ENCODE measurements around the gene ATP5PD.

The ATP5PD gene

DNA sequence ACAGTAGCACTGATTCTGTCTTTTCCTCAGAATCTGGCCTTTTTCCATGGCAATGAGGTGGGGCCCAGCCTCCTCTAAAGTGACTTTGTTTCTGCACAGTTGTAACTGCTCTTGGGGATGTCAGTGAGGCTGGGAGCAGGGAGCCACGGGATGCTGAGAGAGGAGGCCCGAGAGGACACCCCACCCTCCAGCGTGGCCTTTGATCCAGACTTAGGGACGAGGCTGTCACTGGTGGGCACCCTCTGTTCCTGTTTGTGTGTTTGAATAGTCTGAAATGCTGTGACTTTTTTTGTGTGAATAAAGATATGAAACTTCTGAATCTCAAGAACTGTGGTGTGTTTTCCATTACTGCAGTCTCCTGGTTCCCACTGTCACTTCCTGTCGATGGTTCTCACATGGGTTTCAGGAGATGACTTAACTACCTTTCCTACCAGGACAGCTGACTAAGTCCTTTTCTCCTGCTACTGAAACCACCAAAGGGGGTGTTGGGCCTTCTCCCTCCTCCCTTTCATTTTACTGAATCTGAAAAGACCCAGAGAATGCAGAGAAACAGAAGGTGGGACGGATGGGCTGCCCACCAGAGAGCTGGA lies 18.9 kb upstream of the ATP5PD start:
- Histone ChIP-seq H3K36me3 (ENCODE audit: control insufficient read depth, insufficient read depth, low read length) (peaks cover 29% of the 10 kb centered on the region), H4K8ac (ENCODE audit: low read depth, low read length) (no peak overlapping the region), H4K5ac (ENCODE audit: low read length) (no peak overlapping the region), H2BK120ac (ENCODE audit: low read depth, low read length) (no peak overlapping the region), H3K4me3 (ENCODE audit: low read length) (no peak overlapping the region), H3K18ac (ENCODE audit: low read length) (no peak overlapping the region), H3K23ac (ENCODE audit: low read length) (no peak overlapping the region), H3K27ac (ENCODE audit: low read depth, low read length) (no peak overlapping the region), H2BK15ac (replicated peaks; ENCODE audit: low read depth) (no peak overlapping the region), H3K4ac (ENCODE audit: low read depth, low read length) (no peak overlapping the region), H3K56ac (ENCODE audit: low read length) (peak overlapping the region; percentile 22), H3K4me2 (ENCODE audit: low read length) (no peak overlapping the region), H3K4me1 (ENCODE audit: control insufficient read depth, low read depth, low read length) (no peaks in the 10 kb centered on the region), H3K9ac (ENCODE audit: low read length) (no peak overlapping the region), H2AK5ac (ENCODE audit: low read length) (no peak overlapping the region), H3K79me1 (ENCODE audit: low read length) (peaks cover 3% of the 10 kb centered on the region), H2BK5ac (ENCODE audit: low read length) (no peak overlapping the region), H3K79me2 (ENCODE audit: control insufficient read depth, insufficient read depth, low read length) (no peaks in the 10 kb centered on the region), H3K27me3 (ENCODE audit: insufficient read depth, low read length, poor library complexity) (no peaks in the 10 kb centered on the region)
- DNase-seq: no peak
- no CpG with 5 or more reads among the region's 6 CpGs for WGBS (ENCODE audit: extremely low coverage, insufficient coverage, low lambda C conversion rate)

DNA sequence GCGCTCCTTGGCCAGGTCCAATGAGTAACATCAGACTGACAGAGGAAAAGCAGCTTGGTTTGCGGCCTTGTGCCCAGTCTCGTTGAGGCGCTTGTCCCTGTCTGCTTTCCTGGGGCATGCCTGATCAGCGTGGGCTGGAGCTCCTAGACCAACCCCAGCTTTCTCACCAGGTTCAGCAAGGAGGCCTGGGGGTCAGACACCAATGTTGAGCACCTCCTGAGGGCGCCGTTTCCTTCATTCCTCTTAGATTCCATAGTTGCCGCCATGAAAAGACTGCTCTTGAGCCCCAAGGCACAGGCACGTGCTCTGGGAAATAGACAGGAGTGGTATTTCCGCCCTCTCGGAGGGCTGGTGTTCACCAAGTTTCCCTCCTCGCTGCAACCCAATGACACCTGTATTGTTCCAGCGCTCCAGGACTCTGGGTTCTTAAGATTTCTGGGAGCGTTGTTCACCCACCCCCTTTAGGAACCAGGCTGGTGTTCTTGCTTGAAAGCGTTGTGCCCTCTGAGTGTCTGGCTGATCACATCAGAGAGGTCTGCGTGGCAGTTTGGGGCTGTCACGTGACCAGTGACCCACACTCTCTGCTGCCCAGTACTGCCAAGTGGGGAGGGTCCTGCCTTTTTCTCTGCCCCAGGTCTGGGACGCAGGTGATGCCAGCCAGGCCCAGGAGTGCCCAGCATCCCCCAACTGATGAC lies 18.2 kb upstream of the ATP5PD start:
- H3K36me3 ChIP-seq (ENCODE audit: control insufficient read depth, insufficient read depth, low read length): peaks cover 29% of the 10 kb centered on the region
- no peak overlapping the region for H3K27ac ChIP-seq (ENCODE audit: low read depth, low read length)

GRCh38 chr17:75064460-75064859 lies 17.7 kb upstream of the ATP5PD start:
- no peak overlapping the region for H3K4me2 ChIP-seq (ENCODE audit: low read length)
- H3K56ac ChIP-seq (ENCODE audit: low read length): no peak overlapping the region
- no peak overlapping the region for H2BK5ac ChIP-seq (ENCODE audit: low read length)
- H4K5ac ChIP-seq (ENCODE audit: low read length): no peak overlapping the region
- H2BK120ac ChIP-seq (ENCODE audit: low read depth, low read length): no peak overlapping the region
- H3K36me3 ChIP-seq (ENCODE audit: control insufficient read depth, insufficient read depth, low read length): peaks cover 31% of the 10 kb centered on the region
- peaks cover 3% of the 10 kb centered on the region for H3K79me1 ChIP-seq (ENCODE audit: low read length)
- no peak overlapping the region for H4K8ac ChIP-seq (ENCODE audit: low read depth, low read length)
- DNase-seq: no peak
- H3K4me3 ChIP-seq (ENCODE audit: low read length): no peak overlapping the region
- H2AK5ac ChIP-seq (ENCODE audit: low read length): no peak overlapping the region
- no peak overlapping the region for H3K23ac ChIP-seq (ENCODE audit: low read length)
- no peak overlapping the region for H2BK15ac ChIP-seq (replicated peaks; ENCODE audit: low read depth)
- H3K27me3 ChIP-seq (ENCODE audit: insufficient read depth, low read length, poor library complexity): no peaks in the 10 kb centered on the region
- no peak overlapping the region for H3K18ac ChIP-seq (ENCODE audit: low read length)
- no peaks in the 10 kb centered on the region for H3K4me1 ChIP-seq (ENCODE audit: control insufficient read depth, low read depth, low read length)
- no peak overlapping the region for H3K9ac ChIP-seq (ENCODE audit: low read length)
- no peak overlapping the region for H3K27ac ChIP-seq (ENCODE audit: low read depth, low read length)
- no peak overlapping the region for H3K4ac ChIP-seq (ENCODE audit: low read depth, low read length)
- no peaks in the 10 kb centered on the region for H3K79me2 ChIP-seq (ENCODE audit: control insufficient read depth, insufficient read depth, low read length)
- WGBS (ENCODE audit: extremely low coverage, insufficient coverage, low lambda C conversion rate): no CpG with 5 or more reads among the region's 8 CpGs

More for the DNA sequence above, 18.2 kb upstream of the ATP5PD start:
- WGBS (ENCODE audit: extremely low coverage, insufficient coverage, low lambda C conversion rate): no CpG with 5 or more reads among the region's 18 CpGs
- no peak overlapping the region for H3K18ac ChIP-seq (ENCODE audit: low read length)
- no peak overlapping the region for H2BK15ac ChIP-seq (replicated peaks; ENCODE audit: low read depth)
- no peak overlapping the region for H4K8ac ChIP-seq (ENCODE audit: low read depth, low read length)
- no peak overlapping the region for H3K56ac ChIP-seq (ENCODE audit: low read length)
- H3K4ac ChIP-seq (ENCODE audit: low read depth, low read length): no peak overlapping the region
- H2BK120ac ChIP-seq (ENCODE audit: low read depth, low read length): no peak overlapping the region
- no peak overlapping the region for H2AK5ac ChIP-seq (ENCODE audit: low read length)
- peak; percentile 61 for DNase-seq
- no peak overlapping the region for H3K4me2 ChIP-seq (ENCODE audit: low read length)
- no peaks in the 10 kb centered on the region for H3K27me3 ChIP-seq (ENCODE audit: insufficient read depth, low read length, poor library complexity)
- H4K5ac ChIP-seq (ENCODE audit: low read length): no peak overlapping the region
- peaks cover 3% of the 10 kb centered on the region for H3K79me1 ChIP-seq (ENCODE audit: low read length)
- H3K23ac ChIP-seq (ENCODE audit: low read length): no peak overlapping the region
- H3K79me2 ChIP-seq (ENCODE audit: control insufficient read depth, insufficient read depth, low read length): no peaks in the 10 kb centered on the region
- H2BK5ac ChIP-seq (ENCODE audit: low read length): no peak overlapping the region
- no peak overlapping the region for H3K4me3 ChIP-seq (ENCODE audit: low read length)
- no peaks in the 10 kb centered on the region for H3K4me1 ChIP-seq (ENCODE audit: control insufficient read depth, low read depth, low read length)
- no peak overlapping the region for H3K9ac ChIP-seq (ENCODE audit: low read length)

DNA sequence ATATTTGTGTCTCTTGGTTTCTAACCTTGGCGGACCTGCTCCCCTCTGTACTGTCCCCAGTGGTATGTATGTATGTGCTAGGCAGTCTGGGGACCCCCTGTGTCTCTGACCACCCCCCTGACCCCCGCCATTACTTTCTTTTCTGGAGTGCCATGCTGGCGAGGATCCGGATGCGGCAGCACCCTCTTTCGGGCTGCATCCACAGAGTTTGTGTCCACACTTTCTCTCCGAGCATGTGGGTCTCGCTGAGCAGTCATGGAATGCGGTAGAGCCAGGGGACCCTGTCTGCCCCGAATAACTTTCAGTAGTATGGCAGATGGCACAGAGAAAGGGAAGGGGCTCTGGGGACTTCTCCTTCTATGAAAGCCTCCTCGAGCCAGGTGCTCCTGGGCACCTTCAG lies 17.3 kb upstream of the ATP5PD start:
- no peaks in the 10 kb centered on the region for H3K27me3 ChIP-seq (ENCODE audit: insufficient read depth, low read length, poor library complexity)
- no peak overlapping the region for H3K27ac ChIP-seq (ENCODE audit: low read depth, low read length)
- H3K9ac ChIP-seq (ENCODE audit: low read length): no peak overlapping the region
- no peak overlapping the region for H2BK5ac ChIP-seq (ENCODE audit: low read length)
- WGBS (ENCODE audit: extremely low coverage, insufficient coverage, low lambda C conversion rate): no CpG with 5 or more reads among the region's 11 CpGs
- H2AK5ac ChIP-seq (ENCODE audit: low read length): no peak overlapping the region
- no peak for DNase-seq
- no peak overlapping the region for H2BK15ac ChIP-seq (replicated peaks; ENCODE audit: low read depth)
- H3K4ac ChIP-seq (ENCODE audit: low read depth, low read length): no peak overlapping the region
- H3K23ac ChIP-seq (ENCODE audit: low read length): no peak overlapping the region
- H3K56ac ChIP-seq (ENCODE audit: low read length): no peak overlapping the region
- no peak overlapping the region for H2BK120ac ChIP-seq (ENCODE audit: low read depth, low read length)
- H3K18ac ChIP-seq (ENCODE audit: low read length): no peak overlapping the region
- H3K79me2 ChIP-seq (ENCODE audit: control insufficient read depth, insufficient read depth, low read length): no peaks in the 10 kb centered on the region
- peaks cover 31% of the 10 kb centered on the region for H3K36me3 ChIP-seq (ENCODE audit: control insufficient read depth, insufficient read depth, low read length)
- H3K4me3 ChIP-seq (ENCODE audit: low read length): no peak overlapping the region
- H4K5ac ChIP-seq (ENCODE audit: low read length): no peak overlapping the region
- no peaks in the 10 kb centered on the region for H3K4me1 ChIP-seq (ENCODE audit: control insufficient read depth, low read depth, low read length)
- no peak overlapping the region for H4K8ac ChIP-seq (ENCODE audit: low read depth, low read length)
- no peak overlapping the region for H3K4me2 ChIP-seq (ENCODE audit: low read length)
- peaks cover 3% of the 10 kb centered on the region for H3K79me1 ChIP-seq (ENCODE audit: low read length)

DNA sequence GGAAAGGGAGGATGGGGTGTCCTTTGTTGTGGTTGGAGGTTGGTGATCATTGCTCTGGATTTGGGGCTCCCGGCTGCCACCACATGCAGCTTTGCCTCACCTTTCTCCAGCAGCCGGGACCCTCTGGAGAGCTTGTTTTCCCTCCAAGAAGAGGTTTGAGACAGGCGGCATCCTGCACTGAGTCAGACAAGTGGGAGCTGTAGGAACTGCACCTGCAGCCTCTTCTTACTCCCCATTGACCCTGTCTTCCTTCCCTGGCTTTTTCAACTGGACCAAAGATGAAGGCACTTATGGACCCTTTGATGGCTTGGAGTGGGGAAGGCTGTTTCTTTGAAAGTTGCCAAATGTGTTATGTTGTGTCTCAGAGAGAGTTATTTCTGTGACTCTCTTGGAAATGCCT lies 16.9 kb upstream of the ATP5PD start:
- WGBS (ENCODE audit: extremely low coverage, insufficient coverage, low lambda C conversion rate): no CpG with 5 or more reads among the region's 3 CpGs
- Histone ChIP-seq H3K4me3 (ENCODE audit: low read length) (no peak overlapping the region), H3K18ac (ENCODE audit: low read length) (no peak overlapping the region), H3K4ac (ENCODE audit: low read depth, low read length) (no peak overlapping the region), H3K9ac (ENCODE audit: low read length) (no peak overlapping the region), H3K4me2 (ENCODE audit: low read length) (no peak overlapping the region), H2AK5ac (ENCODE audit: low read length) (no peak overlapping the region), H3K79me2 (ENCODE audit: control insufficient read depth, insufficient read depth, low read length) (no peaks in the 10 kb centered on the region), H2BK120ac (ENCODE audit: low read depth, low read length) (no peak overlapping the region), H3K79me1 (ENCODE audit: low read length) (peaks cover 3% of the 10 kb centered on the region), H2BK15ac (replicated peaks; ENCODE audit: low read depth) (no peak overlapping the region), H4K8ac (ENCODE audit: low read depth, low read length) (no peak overlapping the region), H3K27me3 (ENCODE audit: insufficient read depth, low read length, poor library complexity) (no peaks in the 10 kb centered on the region), H2BK5ac (ENCODE audit: low read length) (no peak overlapping the region), H3K23ac (ENCODE audit: low read length) (no peak overlapping the region), H4K5ac (ENCODE audit: low read length) (no peak overlapping the region), H3K27ac (ENCODE audit: low read depth, low read length) (no peak overlapping the region), H3K4me1 (ENCODE audit: control insufficient read depth, low read depth, low read length) (no peaks in the 10 kb centered on the region), H3K36me3 (ENCODE audit: control insufficient read depth, insufficient read depth, low read length) (peaks cover 31% of the 10 kb centered on the region), H3K56ac (ENCODE audit: low read length) (no peak overlapping the region)
- no peak for DNase-seq

- no peak overlapping the region for H3K23ac ChIP-seq (ENCODE audit: low read length)
- no peak for DNase-seq
- H4K5ac ChIP-seq (ENCODE audit: low read length): no peak overlapping the region
- no peak overlapping the region for H3K27ac ChIP-seq (ENCODE audit: low read depth, low read length)
- H2AK5ac ChIP-seq (ENCODE audit: low read length): no peak overlapping the region
- H3K79me2 ChIP-seq (ENCODE audit: control insufficient read depth, insufficient read depth, low read length): no peaks in the 10 kb centered on the region
- no peaks in the 10 kb centered on the region for H3K27me3 ChIP-seq (ENCODE audit: insufficient read depth, low read length, poor library complexity)
- no peak overlapping the region for H3K56ac ChIP-seq (ENCODE audit: low read length)
- H2BK15ac ChIP-seq (replicated peaks; ENCODE audit: low read depth): no peak overlapping the region
- peaks cover 3% of the 10 kb centered on the region for H3K79me1 ChIP-seq (ENCODE audit: low read length)
- no peak overlapping the region for H4K8ac ChIP-seq (ENCODE audit: low read depth, low read length)
- no peak overlapping the region for H3K4ac ChIP-seq (ENCODE audit: low read depth, low read length)
- H3K4me1 ChIP-seq (ENCODE audit: control insufficient read depth, low read depth, low read length): no peaks in the 10 kb centered on the region
- no peak overlapping the region for H3K9ac ChIP-seq (ENCODE audit: low read length)
- H3K18ac ChIP-seq (ENCODE audit: low read length): no peak overlapping the region
- H3K4me2 ChIP-seq (ENCODE audit: low read length): no peak overlapping the region
- H3K36me3 ChIP-seq (ENCODE audit: control insufficient read depth, insufficient read depth, low read length): peaks cover 31% of the 10 kb centered on the region
- H3K4me3 ChIP-seq (ENCODE audit: low read length): no peak overlapping the region
- H2BK5ac ChIP-seq (ENCODE audit: low read length): no peak overlapping the region
- H2BK120ac ChIP-seq (ENCODE audit: low read depth, low read length): no peak overlapping the region
- no CpG with 5 or more reads among the region's 13 CpGs for WGBS (ENCODE audit: extremely low coverage, insufficient coverage, low lambda C conversion rate)
Observed at GRCh38 chr17:75063201-75063600, 16.4 kb upstream of the ATP5PD start.
